Gastrocnemius medialis (tissue), 4 donors: ENCODE data around the gene ACP5. TPM values are rescaled to one million over a fixed set of nuclear protein-coding genes. Genes with fewer than 3 reads are reported as not detected.
"Not testable (repeated sequence)": the region's sequence is repeated elsewhere in the genome, so short reads cannot be mapped to it uniquely, and the experiment has no call there.

Experiments used
- ATAC-seq, 2 donors: fragments of 150-250 bp; one replicate each; pipeline ENCODE4 v1.9.1; 2016
- DNase-seq, 2 donors: peaks; one replicate each; pipeline ENCODE4 v3.0.0-alpha.2; 2019
- H3K27ac ChIP-seq, 4 donors: fragments of 200-600 bp; sonication (generic); 1 replicate in 1 of 4; 2 replicates in 3 of 4; pipeline ENCODE4 v1.5.1; 2016 to 2018; ENCODE audit warnings: mild to moderate bottlenecking in 2 of 4, moderate library complexity in 1 of 4
- H3K27me3 ChIP-seq, 3 donors: fragments of 200-600 bp; sonication (generic) in 2 of 3; 1 replicate in 1 of 3; 2 replicates in 2 of 3; pipeline versions ENCODE4 v1.5.1 to v1.6.0; 2016 to 2019; ENCODE audit warnings: mild to moderate bottlenecking in 1 of 3, moderate library complexity in 1 of 3
- H3K36me3 ChIP-seq, 2 donors: fragments of 200-600 bp; sonication (generic) in 1 of 2; one replicate each; pipeline ENCODE4 v1.5.1; 2017 to 2018
- H3K4me1 ChIP-seq, 2 donors: fragments of 200-600 bp; sonication (generic) in 1 of 2; one replicate each; pipeline ENCODE4 v1.5.1; 2016 to 2017; ENCODE audit warnings: mild to moderate bottlenecking in 2 of 2
- H3K4me3 ChIP-seq, 4 donors: fragments of 200-600 bp; sonication (generic) in 3 of 4; 1 replicate in 1 of 4; 2 replicates in 3 of 4; pipeline ENCODE4 v1.5.1; 2016 to 2019; ENCODE audit warnings: mild to moderate bottlenecking in 2 of 4
- H3K9me3 ChIP-seq, 3 donors: fragments of 200-600 bp; sonication (generic) in 2 of 3; 1 replicate in 1 of 3; 2 replicates in 2 of 3; pipeline ENCODE4 v1.5.1; 2016 to 2019
- POLR2A ChIP-seq, 2 donors: fragments of 450-650 bp; IDR thresholded peaks; one replicate each; pipeline ENCODE4 v1.6.1; 2017; ENCODE audit warnings: antibody characterized with exemption in 2 of 2, mild to moderate bottlenecking in 2 of 2, moderate library complexity in 2 of 2
- in situ Hi-C, 4 donors: fragments of 200-750 bp; cut with MboI; loops; one replicate each; pipeline versions ENCODE4 v1.15.0 to v1.8.0; 2017; ENCODE audit warnings: low sequenced_read_pairs in 4 of 4
- intact Hi-C: fragments of 100-400 bp; cut with DNase I; formaldehyde crosslinking; loops from one replicate; pipeline ENCODE4 v1.15.1; 2023; ENCODE audit warnings: low total_unique reads
- total RNA-seq, 4 donors: library from RNA; depleted of rRNA; stranded (reverse); fragments of >200 nt; gene quantifications; one replicate each; pipeline versions ENCODE4 v1.1.0 to v1.2.3, GENCODE V29; 2016
- TF ChIP-seq, protein P1 (sequence below), 5 experiments: fragments of 450-650 bp in 3 of 5; fragments of 200-600 bp in 2 of 5; sonication (generic) in 2 of 5; IDR thresholded peaks in 4 of 5; conservative IDR thresholded peaks in 1 of 5; 1 replicate in 4 of 5; 2 replicates in 1 of 5; pipeline ENCODE4 v1.5.1; 2016 to 2019; ENCODE audit warnings: antibody characterized with exemption in 5 of 5, mild to moderate bottlenecking in 3 of 5, moderate library complexity in 3 of 5

ACP5 gene
- 1 to 10 TPM; 1.3 to 5.9 (median 2.6) TPM for total RNA-seq

DNA sequence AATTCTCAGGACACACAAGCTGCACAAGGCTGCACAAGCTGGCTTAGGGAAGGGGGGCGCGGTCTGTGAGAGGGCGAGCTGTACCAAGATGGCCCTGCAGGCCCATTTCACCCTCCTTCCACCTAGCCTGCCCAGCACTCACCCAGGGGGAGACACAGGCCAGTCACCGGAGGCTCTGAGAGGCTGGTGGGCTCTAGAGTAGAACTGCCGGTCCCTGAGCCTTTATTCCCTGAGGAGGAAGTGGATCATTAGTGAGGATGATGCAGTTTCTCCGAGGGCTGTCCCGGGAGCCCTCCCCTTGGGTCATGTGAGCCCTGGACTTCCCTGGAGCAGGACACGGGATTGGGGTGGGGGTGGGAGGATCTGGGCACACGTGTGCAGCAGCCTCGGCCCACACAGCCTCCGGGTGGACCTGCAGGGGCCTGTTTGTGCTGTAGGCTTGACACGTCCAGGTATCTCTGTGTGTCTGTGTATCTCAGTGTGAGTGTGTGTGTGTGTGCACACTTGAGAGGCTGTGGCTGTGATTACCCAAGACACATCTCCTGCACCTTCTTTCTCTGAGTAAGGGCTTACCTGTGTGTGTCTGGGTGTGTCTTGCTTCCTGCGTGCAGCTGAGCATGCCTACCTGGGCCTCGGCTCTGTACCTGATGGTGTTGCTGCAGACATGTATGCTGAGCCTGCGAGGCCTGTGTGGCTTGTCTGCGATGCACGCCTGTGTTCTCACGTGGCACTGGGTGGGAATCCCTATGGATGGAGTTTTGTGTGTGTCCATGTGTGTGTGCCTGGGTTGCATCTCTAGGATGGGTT lies at the start of gene ACP5:
ACP5 (minus strand) TSS at position 195 of the 807 bp plus-strand sequence. CDS start 328 bp downstream, outside the sequence.
- H3K4me3 ChIP-seq = peak within 1 kb of the TSS in 2 of 4 donors; percentile 0 to 18

DNA sequence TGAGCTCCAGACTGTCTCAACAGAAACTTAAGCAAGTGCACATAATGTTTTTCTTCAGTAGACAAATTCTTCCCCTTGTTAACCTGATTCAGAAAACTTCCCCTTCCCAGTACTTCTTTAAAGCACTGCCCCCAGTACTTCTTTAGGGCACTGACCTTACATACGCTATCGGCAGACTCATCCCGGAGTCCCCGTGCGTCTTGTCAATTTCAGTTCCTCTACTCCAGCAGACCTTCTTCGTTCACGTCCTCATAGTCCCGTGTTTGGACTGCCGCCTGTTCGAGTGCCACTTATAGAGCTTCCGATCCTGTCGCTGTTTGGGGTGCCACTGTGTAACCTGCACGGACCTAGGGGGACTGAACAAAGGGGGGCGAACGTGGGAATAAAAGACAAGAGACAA lies 48.8 kb upstream of the ACP5 start:
- ATAC-seq = no peak
- TF ChIP-seq POLR2A (IDR thresholded peaks at IDR 0.05) = no peak
- TF ChIP-seq, protein P1, sequence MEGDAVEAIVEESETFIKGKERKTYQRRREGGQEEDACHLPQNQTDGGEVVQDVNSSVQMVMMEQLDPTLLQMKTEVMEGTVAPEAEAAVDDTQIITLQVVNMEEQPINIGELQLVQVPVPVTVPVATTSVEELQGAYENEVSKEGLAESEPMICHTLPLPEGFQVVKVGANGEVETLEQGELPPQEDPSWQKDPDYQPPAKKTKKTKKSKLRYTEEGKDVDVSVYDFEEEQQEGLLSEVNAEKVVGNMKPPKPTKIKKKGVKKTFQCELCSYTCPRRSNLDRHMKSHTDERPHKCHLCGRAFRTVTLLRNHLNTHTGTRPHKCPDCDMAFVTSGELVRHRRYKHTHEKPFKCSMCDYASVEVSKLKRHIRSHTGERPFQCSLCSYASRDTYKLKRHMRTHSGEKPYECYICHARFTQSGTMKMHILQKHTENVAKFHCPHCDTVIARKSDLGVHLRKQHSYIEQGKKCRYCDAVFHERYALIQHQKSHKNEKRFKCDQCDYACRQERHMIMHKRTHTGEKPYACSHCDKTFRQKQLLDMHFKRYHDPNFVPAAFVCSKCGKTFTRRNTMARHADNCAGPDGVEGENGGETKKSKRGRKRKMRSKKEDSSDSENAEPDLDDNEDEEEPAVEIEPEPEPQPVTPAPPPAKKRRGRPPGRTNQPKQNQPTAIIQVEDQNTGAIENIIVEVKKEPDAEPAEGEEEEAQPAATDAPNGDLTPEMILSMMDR (IDR thresholded peaks at IDR 0.05 in 4 of 5, conservative IDR thresholded peaks at IDR 0.05 in 1 of 5) = no peak

More for the DNA sequence above, at the start of gene ACP5:
- peaks cover 8 to 19% (median 15%) of the 10 kb centered on the region in 3 donors for H3K27me3 ChIP-seq
- no peaks in the 10 kb centered on the region for H3K36me3 ChIP-seq
- TF ChIP-seq POLR2A (IDR thresholded peaks at IDR 0.05) = no peak
- TF ChIP-seq, protein P1 (IDR thresholded peaks at IDR 0.05 in 4 of 5, conservative IDR thresholded peaks at IDR 0.05 in 1 of 5) = no peak
- DNase-seq (no peak), ATAC-seq (peak in 1 of 2 donors; percentile 36)
- peak within 1 kb of the TSS in 1 of 4 donors; percentile 18 for H3K27ac ChIP-seq
- no peaks in the 10 kb centered on the region for H3K4me1 ChIP-seq
- in situ Hi-C loops (loop anchor here in 1 of 4 donors (25.0 kb wide), 1 partner anchor 190 kb away; the partner anchor contains the start of gene EPOR), intact Hi-C loops (no loop called here)
- H3K9me3 ChIP-seq = no peaks in the 10 kb centered on the region

DNA sequence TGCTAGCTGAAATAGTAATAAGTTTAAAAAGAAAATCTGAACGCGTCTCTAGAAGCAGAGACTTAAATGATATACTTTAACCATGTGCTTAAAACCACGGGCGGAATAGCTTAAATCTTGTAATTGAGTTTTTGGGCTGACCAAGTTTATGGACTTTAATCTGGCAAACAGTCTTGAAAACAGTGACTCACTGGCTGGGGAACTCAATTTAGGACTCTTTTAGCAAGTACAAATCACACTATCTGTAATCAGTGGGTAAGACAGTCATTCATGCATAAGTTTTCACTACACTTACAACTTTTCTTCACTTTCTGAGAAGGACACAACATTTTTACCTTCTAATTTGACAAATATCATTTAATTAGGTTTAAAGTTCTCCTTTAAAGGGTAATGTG lies 46.6 kb upstream of the ACP5 start:
- TF ChIP-seq, protein P1 (IDR thresholded peaks at IDR 0.05 in 4 of 5, conservative IDR thresholded peaks at IDR 0.05 in 1 of 5) = no peak
- TF ChIP-seq POLR2A (IDR thresholded peaks at IDR 0.05) = no peak
- in situ Hi-C loops (no loop called here), intact Hi-C loops (no loop called here)
- ATAC-seq = no peak
- no peaks in the 10 kb centered on the region for H3K9me3 ChIP-seq
- H3K27me3 ChIP-seq = peaks cover 0 to 3% (median 0%) of the 10 kb centered on the region in 3 donors
- peak overlapping the region; percentile 25 to 58 (median 38) for H3K4me3 ChIP-seq
- no peak for DNase-seq
- H3K36me3 ChIP-seq = peaks cover 3 to 23% of the 10 kb centered on the region in 2 donors
- no peak overlapping the region for H3K27ac ChIP-seq
- H3K4me1 ChIP-seq = peaks cover 0 to 8% of the 10 kb centered on the region in 2 donors

More for the DNA sequence above, 48.8 kb upstream of the ACP5 start:
- DNase-seq = no peak
- H3K27me3 ChIP-seq = peaks cover 0 to 5% (median 0%) of the 10 kb centered on the region in 3 donors
- no peak overlapping the region for H3K27ac ChIP-seq
- peaks cover 0 to 8% of the 10 kb centered on the region in 2 donors for H3K4me1 ChIP-seq
- no peak overlapping the region for H3K4me3 ChIP-seq
- intact Hi-C loops (no loop called here), in situ Hi-C loops (no loop called here)
- peaks cover 0 to 1% of the 10 kb centered on the region in 2 donors for H3K36me3 ChIP-seq
- no peaks in the 10 kb centered on the region for H3K9me3 ChIP-seq

DNA sequence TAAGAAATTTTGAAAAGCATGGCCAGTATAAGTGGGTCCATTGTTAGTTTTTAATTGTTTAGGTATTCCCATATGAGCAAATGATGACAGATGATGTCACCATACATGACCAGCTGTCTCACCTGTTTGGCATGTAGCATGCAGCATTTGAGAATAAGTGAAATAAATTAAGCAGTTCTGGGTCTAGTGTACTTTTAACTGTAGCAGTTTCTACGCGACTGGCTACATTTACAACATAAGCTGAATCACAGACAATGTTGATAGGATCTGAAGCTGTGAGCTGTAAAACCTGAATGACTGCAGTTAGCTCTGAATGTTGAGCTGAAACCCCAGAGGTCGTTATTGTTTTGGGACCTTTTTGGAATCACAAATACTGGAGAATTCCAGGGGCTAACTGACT lies 45.0 kb upstream of the ACP5 start:
- H3K9me3 ChIP-seq, H3K4me1 ChIP-seq, H3K27ac ChIP-seq, H3K27me3 ChIP-seq, in situ Hi-C loops, intact Hi-C loops, DNase-seq, ATAC-seq, H3K4me3 ChIP-seq: not testable (repeated sequence)
- peaks cover 12 to 40% of the 10 kb centered on the region in 2 donors for H3K36me3 ChIP-seq

DNA sequence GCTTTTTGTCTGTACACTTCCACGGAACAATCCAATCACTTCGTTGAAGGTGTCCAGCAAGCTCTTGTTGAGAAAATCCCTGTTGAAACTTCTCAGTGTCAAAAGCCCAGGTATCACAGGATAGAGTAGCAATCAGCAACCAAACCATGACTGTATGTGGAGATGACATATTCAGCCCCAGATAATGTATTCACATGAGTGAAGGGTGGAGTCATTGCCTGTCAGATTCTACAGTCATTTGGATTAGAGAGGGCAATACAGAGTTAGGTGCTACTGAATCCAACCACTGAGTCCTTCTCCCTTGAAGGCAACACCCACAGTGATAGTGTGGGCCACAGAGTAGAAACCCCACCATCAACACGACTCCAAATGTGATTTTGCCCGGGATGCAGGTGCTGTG lies 43.1 kb upstream of the ACP5 start:
- H3K9me3 ChIP-seq = peaks cover 0 to 20% (median 11%) of the 10 kb centered on the region in 3 donors
- H3K36me3 ChIP-seq = peaks cover 20 to 58% of the 10 kb centered on the region in 2 donors
- no peak for TF ChIP-seq POLR2A (IDR thresholded peaks at IDR 0.05)
- TF ChIP-seq, protein P1 (IDR thresholded peaks at IDR 0.05 in 4 of 5, conservative IDR thresholded peaks at IDR 0.05 in 1 of 5) = no peak
- ATAC-seq (no peak), DNase-seq (no peak)
- H3K4me1 ChIP-seq = peaks cover 0 to 8% of the 10 kb centered on the region in 2 donors
- intact Hi-C loops = no loop called here
- no peak overlapping the region for H3K27ac ChIP-seq
- peaks cover 0 to 3% (median 0%) of the 10 kb centered on the region in 3 donors for H3K27me3 ChIP-seq
- in situ Hi-C loops = no loop called here
- no peak overlapping the region for H3K4me3 ChIP-seq
